Neural progenitor cell (in vitro differentiated cells): ENCODE data around the gene STARD10. TPM values are rescaled to one million over a fixed set of nuclear protein-coding genes. Genes with fewer than 3 reads are reported as not detected.

ENCODE experiments used
- DNase-seq: peaks from one replicate; pipeline ENCODE4 v3.0.0-alpha.2; 2016; ENCODE audit warnings: low spot score
- H2AFZ ChIP-seq: fragments of 200-600 bp; sonication (generic); replicated peaks from 2 replicates; pipeline ENCODE4 v1.6.1; 2016; ENCODE audit warnings: antibody characterized with exemption
- H3F3A ChIP-seq: fragments of 200-600 bp; sonication (generic); 2 replicates; pipeline ENCODE4 v1.6.1; 2016; ENCODE audit warnings: antibody characterized with exemption, low read depth
- H3K27ac ChIP-seq: fragments of 200-600 bp; sonication (generic); 2 replicates; pipeline ENCODE4 v1.5.1; 2016; ENCODE audit warnings: mild to moderate bottlenecking
- H3K27me3 ChIP-seq: fragments of 200-600 bp; sonication (generic); 2 replicates; pipeline ENCODE4 v1.6.1; 2016; ENCODE audit warnings: mild to moderate bottlenecking, moderate library complexity
- H3K36me3 ChIP-seq: fragments of 200-600 bp; sonication (generic); 2 replicates; pipeline ENCODE4 v1.5.1; 2016
- H3K4me1 ChIP-seq: fragments of 200-600 bp; sonication (generic); 2 replicates; pipeline ENCODE4 v1.6.1; 2016; ENCODE audit warnings: mixed run types
- H3K4me2 ChIP-seq: fragments of 200-600 bp; sonication (generic); 2 replicates; pipeline ENCODE4 v1.6.1; 2016
- H3K4me3 ChIP-seq: fragments of 200-600 bp; sonication (generic); 2 replicates; pipeline ENCODE4 v1.5.1; 2016
- H3K79me2 ChIP-seq: fragments of 200-600 bp; sonication (generic); 2 replicates; pipeline ENCODE4 v1.6.1; 2016; ENCODE audit warnings: low read depth
- H3K9ac ChIP-seq: fragments of 200-600 bp; sonication (generic); 2 replicates; pipeline ENCODE4 v1.6.1; 2016
- H3K9me3 ChIP-seq: fragments of 200-600 bp; sonication (generic); 2 replicates; pipeline ENCODE4 v1.5.1; 2016; ENCODE audit warnings: low read depth
- H4K20me1 ChIP-seq: fragments of 200-600 bp; sonication (generic); 2 replicates; pipeline ENCODE4 v1.6.1; 2016; ENCODE audit warnings: low read depth
- H3K27ac Mint-ChIP-seq: 3 replicates; pipeline ENCODE4 v1.8.0; 2021; ENCODE audit warnings: mixed read lengths
- H3K27me3 Mint-ChIP-seq: 2 replicates; pipeline ENCODE4 v1.8.0; 2022; ENCODE audit warnings: low read depth, mild to moderate bottlenecking, inconsistent platforms, moderate library complexity, mixed read lengths; ENCODE audit not compliant: insufficient read depth
- H3K36me3 Mint-ChIP-seq: 3 replicates; pipeline ENCODE4 v1.8.0; 2021; ENCODE audit warnings: mixed read lengths
- H3K4me1 Mint-ChIP-seq: 3 replicates; pipeline ENCODE4 v1.8.0; 2021; ENCODE audit warnings: mixed read lengths
- H3K4me3 Mint-ChIP-seq: 3 replicates; pipeline ENCODE4 v1.8.0; 2021; ENCODE audit warnings: mild to moderate bottlenecking, moderate library complexity, mixed read lengths
- H3K9me3 Mint-ChIP-seq: 3 replicates; pipeline ENCODE4 v1.8.0; 2020; ENCODE audit warnings: mixed read lengths
- EZH2 ChIP-seq: fragments of 200-600 bp; sonication (generic); IDR thresholded peaks from 2 replicates; pipeline ENCODE4 v1.6.1; 2017; ENCODE audit warnings: antibody characterized with exemption, mild to moderate bottlenecking, moderate library complexity
- EZH2phosphoT487 ChIP-seq: fragments of 200-600 bp; sonication (generic); IDR thresholded peaks from 2 replicates; pipeline ENCODE4 v1.6.1; 2017; ENCODE audit warnings: antibody characterized with exemption
- total RNA-seq: library from RNA; depleted of rRNA; stranded (reverse); fragments of >200 nt; gene quantifications from 2 replicates; pipeline ENCODE4 v1.2.3, GENCODE V29; 2015; ENCODE audit warnings: low replicate concordance
- TF ChIP-seq, protein P1 (sequence below): fragments of 200-600 bp; sonication (generic); IDR thresholded peaks from 2 replicates; pipeline ENCODE4 v1.5.1; 2017; ENCODE audit warnings: antibody characterized with exemption, mild to moderate bottlenecking

STARD10 gene
- total RNA-seq, 1 donor from 2014 or later: 13.0 TPM

DNA sequence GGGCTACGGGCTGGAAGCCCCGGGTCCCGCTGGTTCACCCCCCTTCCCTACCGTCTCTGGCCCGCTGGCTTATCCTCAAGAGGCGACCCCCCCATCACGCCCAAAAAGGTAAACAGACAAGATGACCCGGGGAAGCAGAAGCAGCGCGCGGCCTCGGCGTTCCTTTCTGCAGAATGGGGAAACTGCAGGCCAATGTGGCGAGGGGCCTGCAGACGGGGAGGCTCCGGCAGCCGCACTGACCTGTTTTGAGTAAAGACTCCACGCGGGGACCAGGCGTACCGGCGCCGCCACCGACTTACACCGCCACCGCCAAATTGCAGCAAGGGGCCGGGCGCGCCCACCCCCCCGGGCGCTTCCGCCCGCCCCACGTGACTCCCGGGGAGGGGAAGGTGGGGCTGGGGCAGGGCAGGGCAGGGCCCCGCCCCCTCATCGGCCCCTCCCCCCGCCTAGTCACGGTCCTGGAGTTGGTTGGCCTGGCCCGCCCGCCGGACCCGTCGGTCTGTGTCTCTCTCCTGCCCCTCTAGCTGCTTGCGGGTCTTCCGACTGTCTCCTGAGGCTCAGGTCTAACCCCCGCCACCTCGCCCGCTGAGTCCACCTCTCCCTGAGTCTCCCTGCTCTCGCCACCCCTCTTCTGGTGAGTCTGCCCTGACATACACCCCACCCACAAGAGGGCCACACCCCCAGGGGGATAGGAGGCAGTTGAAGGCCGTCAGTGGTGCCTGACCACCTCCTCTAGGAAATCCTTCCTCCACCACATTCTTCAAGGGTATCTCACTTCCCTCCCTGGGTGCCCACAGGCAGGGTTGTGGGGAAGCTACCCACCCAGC, 41.5 kb downstream of the STARD10 start, which contains the start of gene ARAP1:
Gene ARAP1 (minus strand): TSS at position 321 of the 827 bp plus-strand sequence. CDS start 25,280 bp downstream, outside the sequence.
- H2AFZ ChIP-seq: peak within 1 kb of the TSS; percentile 88
- H3K9me3 ChIP-seq: no peaks in the 10 kb centered on the region
- H3K4me3 ChIP-seq: peak within 1 kb of the TSS; percentile 66
- H3K27ac ChIP-seq: no peak within 1 kb of the TSS
- DNase-seq: peak; percentile 88
- peak within 1 kb of the TSS; percentile 17 for H3K9ac ChIP-seq
- Mint-ChIP-seq H3K27me3 (peaks cover 8% of the 10 kb centered on the region), H3K9me3 (no peaks in the 10 kb centered on the region), H3K36me3 (peaks cover 7% of the 10 kb centered on the region), H3K27ac (peak within 1 kb of the TSS; percentile 92), H3K4me3 (peak within 1 kb of the TSS; percentile 88), H3K4me1 (peaks cover 19% of the 10 kb centered on the region)
- peaks cover 18% of the 10 kb centered on the region for H3K4me1 ChIP-seq
- peak within 1 kb of the TSS; percentile 94 for H3K4me2 ChIP-seq
- no peaks in the 10 kb centered on the region for H3K36me3 ChIP-seq
- no peaks in the 10 kb centered on the region for H3F3A ChIP-seq
- H3K27me3 ChIP-seq: no peaks in the 10 kb centered on the region
- peaks cover 2% of the 10 kb centered on the region for H4K20me1 ChIP-seq
- TF ChIP-seq EZH2 (peak; percentile 45), EZH2phosphoT487 (no peak)
- TF ChIP-seq, protein P1, sequence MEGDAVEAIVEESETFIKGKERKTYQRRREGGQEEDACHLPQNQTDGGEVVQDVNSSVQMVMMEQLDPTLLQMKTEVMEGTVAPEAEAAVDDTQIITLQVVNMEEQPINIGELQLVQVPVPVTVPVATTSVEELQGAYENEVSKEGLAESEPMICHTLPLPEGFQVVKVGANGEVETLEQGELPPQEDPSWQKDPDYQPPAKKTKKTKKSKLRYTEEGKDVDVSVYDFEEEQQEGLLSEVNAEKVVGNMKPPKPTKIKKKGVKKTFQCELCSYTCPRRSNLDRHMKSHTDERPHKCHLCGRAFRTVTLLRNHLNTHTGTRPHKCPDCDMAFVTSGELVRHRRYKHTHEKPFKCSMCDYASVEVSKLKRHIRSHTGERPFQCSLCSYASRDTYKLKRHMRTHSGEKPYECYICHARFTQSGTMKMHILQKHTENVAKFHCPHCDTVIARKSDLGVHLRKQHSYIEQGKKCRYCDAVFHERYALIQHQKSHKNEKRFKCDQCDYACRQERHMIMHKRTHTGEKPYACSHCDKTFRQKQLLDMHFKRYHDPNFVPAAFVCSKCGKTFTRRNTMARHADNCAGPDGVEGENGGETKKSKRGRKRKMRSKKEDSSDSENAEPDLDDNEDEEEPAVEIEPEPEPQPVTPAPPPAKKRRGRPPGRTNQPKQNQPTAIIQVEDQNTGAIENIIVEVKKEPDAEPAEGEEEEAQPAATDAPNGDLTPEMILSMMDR: no peak
- peaks cover 18% of the 10 kb centered on the region for H3K79me2 ChIP-seq

DNA sequence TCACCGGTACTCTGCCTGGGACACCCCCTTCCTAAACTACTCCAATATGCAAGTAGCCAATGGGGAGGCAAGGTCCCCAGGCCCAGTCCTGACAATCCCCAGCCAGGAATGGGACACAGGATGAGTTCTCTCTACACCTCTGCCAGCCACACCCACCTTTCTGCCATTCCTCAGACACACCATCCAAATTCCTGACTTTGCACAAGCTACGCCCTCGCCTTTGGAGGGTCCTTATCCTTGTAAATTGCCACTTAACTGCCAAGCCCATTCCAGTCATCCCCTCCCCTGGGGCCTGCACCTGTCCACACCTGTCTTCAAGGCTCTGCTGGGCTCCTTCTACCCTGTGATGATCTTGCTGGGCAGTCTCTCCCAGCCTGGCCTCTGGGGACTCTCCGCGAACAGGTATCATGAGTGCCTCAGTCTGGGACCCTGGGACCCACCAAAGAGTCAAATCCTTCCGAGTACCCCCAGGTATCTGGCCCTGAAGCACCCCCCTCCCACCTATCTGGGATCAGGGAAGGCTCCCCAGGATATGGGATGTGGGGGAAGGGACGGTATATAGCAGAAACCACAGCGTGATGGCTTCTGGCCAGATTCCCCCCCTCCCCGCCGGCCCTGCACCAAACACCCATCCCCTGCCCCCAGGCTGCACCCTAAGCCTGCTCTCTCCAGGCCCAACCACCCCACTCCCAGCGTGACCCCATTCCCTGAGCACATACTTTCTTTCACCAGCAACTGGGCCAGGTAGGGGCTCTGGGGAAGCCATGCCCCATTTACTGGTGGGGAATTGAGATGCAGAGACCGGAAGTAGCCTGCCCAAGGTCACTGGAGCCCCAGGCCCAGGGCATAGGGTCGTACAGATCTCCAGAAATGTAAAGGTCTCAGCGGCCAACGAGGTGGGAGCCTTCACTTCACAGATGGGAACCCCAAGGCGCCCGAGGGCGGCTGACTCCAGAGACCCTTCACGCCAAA, 42.4 kb downstream of the STARD10 start:
- DNase-seq: no peak
- peak overlapping the region; percentile 17 for H3K9ac ChIP-seq
- peak overlapping the region; percentile 88 for H2AFZ ChIP-seq

DNA sequence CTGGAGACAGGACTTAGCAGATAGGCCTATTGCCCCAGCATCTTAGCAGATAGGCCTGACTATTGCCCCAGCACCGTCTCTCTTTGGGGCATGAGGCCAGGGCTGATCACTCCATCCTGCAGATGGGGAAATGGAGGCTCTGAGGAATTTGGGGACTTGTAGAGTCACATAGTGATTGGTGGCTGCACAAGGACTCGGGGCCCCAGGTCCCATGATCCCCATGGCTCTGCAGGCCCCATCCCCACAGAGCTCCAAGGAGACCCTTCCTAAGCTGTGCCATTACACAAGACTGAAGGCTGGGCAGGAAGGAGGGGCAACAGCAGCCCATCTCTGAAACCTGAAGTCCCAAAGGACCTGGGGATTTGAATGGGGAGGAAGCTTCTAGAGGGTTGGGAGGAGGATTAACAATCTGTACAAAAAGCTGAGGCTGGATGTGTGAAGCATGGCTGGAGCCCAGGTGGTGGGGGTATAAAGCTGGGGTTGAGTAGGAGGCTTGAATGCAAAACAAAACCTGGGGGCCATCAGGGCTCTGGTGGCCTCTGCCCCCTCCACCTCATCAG, 43.2 kb downstream of the STARD10 start:
- Histone ChIP-seq H3K27me3 (no peaks in the 10 kb centered on the region), H3K4me1 (peaks cover 18% of the 10 kb centered on the region), H3K9ac (no peak overlapping the region), H2AFZ (no peak overlapping the region), H3K4me3 (no peak overlapping the region), H3K36me3 (no peaks in the 10 kb centered on the region), H3K9me3 (no peaks in the 10 kb centered on the region), H3F3A (no peaks in the 10 kb centered on the region), H3K27ac (no peak overlapping the region), H4K20me1 (peaks cover 8% of the 10 kb centered on the region), H3K79me2 (peaks cover 18% of the 10 kb centered on the region), H3K4me2 (peak overlapping the region; percentile 94)
- peaks cover 2% of the 10 kb centered on the region for H3K36me3 Mint-ChIP-seq
- H3K4me1 Mint-ChIP-seq: peaks cover 19% of the 10 kb centered on the region
- H3K27me3 Mint-ChIP-seq: peaks cover 2% of the 10 kb centered on the region
- no peak overlapping the region for H3K27ac Mint-ChIP-seq
- H3K4me3 Mint-ChIP-seq: peak overlapping the region; percentile 81
- no peaks in the 10 kb centered on the region for H3K9me3 Mint-ChIP-seq
- TF ChIP-seq, protein P1: no peak
- TF ChIP-seq EZH2: no peak
- TF ChIP-seq EZH2phosphoT487: no peak
- no peak for DNase-seq

More for the DNA sequence above, 42.4 kb downstream of the STARD10 start:
- H3K9me3 Mint-ChIP-seq: no peaks in the 10 kb centered on the region
- Histone ChIP-seq H3K27ac (no peak overlapping the region), H3F3A (no peaks in the 10 kb centered on the region), H3K4me2 (peak overlapping the region; percentile 94), H3K36me3 (no peaks in the 10 kb centered on the region), H3K4me1 (peaks cover 18% of the 10 kb centered on the region), H3K9me3 (no peaks in the 10 kb centered on the region), H3K4me3 (peak overlapping the region; percentile 66), H4K20me1 (peaks cover 8% of the 10 kb centered on the region), H3K79me2 (peaks cover 18% of the 10 kb centered on the region), H3K27me3 (no peaks in the 10 kb centered on the region)
- TF ChIP-seq, protein P1: no peak
- no peak for TF ChIP-seq EZH2
- TF ChIP-seq EZH2phosphoT487: no peak
- H3K36me3 Mint-ChIP-seq: peaks cover 4% of the 10 kb centered on the region
- H3K4me3 Mint-ChIP-seq: peak overlapping the region; percentile 81
- H3K4me1 Mint-ChIP-seq: peaks cover 19% of the 10 kb centered on the region
- no peak overlapping the region for H3K27ac Mint-ChIP-seq
- H3K27me3 Mint-ChIP-seq: peaks cover 8% of the 10 kb centered on the region
